ENCODE data around the gene PHETA2.

Gene PHETA2

GRCh38 chr22:42080287-42080686, 6.2 kb downstream of the PHETA2 start:
- H3K4me3 ChIP-seq (ENCODE audit: low read depth, low read length), result peak overlapping the region; percentile 96
- TF ChIP-seq CTCF (IDR thresholded peaks at IDR 0.05; ENCODE audit: insufficient read depth, low read depth, low read length, missing control alignments), result no peak
- peak; percentile 28 for DNase-seq (ENCODE audit: low read depth)

GRCh38 chr22:42083119-42083518, 9.1 kb downstream of the PHETA2 start:
- H3K4me3 ChIP-seq (ENCODE audit: low read depth, low read length), result no peak overlapping the region
- no peak for DNase-seq (ENCODE audit: low read depth)
- no peak for TF ChIP-seq CTCF (IDR thresholded peaks at IDR 0.05; ENCODE audit: insufficient read depth, low read depth, low read length, missing control alignments)

- DNase-seq (ENCODE audit: low read depth), result no peak
- TF ChIP-seq CTCF (IDR thresholded peaks at IDR 0.05; ENCODE audit: insufficient read depth, low read depth, low read length, missing control alignments), result no peak
Measured at GRCh38 chr22:42084874-42085273, 10.8 kb downstream of the PHETA2 start.

GRCh38 chr22:42086051-42086450, 12.0 kb downstream of the PHETA2 start:
- DNase-seq (ENCODE audit: low read depth), result no peak
- no peak overlapping the region for H3K4me3 ChIP-seq (ENCODE audit: low read depth, low read length)

More at GRCh38 chr22:42084874-42085273, 10.8 kb downstream of the PHETA2 start:
- H3K4me3 ChIP-seq (ENCODE audit: low read depth, low read length), result no peak overlapping the region

GRCh38 chr22:42090596-42091454, 16.8 kb downstream of the PHETA2 start, which contains the start of gene NDUFA6:
TSS of gene NDUFA6 (minus strand) at chr22:42090772. CDS start at chr22:42090744, 28 bp downstream.
- TF ChIP-seq CTCF (IDR thresholded peaks at IDR 0.05; ENCODE audit: insufficient read depth, low read depth, low read length, missing control alignments), result peak; percentile 96
- peak; percentile 100 for DNase-seq (ENCODE audit: low read depth)
- peak within 1 kb of the TSS; percentile 94 for H3K4me3 ChIP-seq (ENCODE audit: low read depth, low read length)

More at GRCh38 chr22:42086051-42086450, 12.0 kb downstream of the PHETA2 start:
- no peak for TF ChIP-seq CTCF (IDR thresholded peaks at IDR 0.05; ENCODE audit: insufficient read depth, low read depth, low read length, missing control alignments)

- DNase-seq (ENCODE audit: low read depth), result peak; percentile 27
- TF ChIP-seq CTCF (IDR thresholded peaks at IDR 0.05; ENCODE audit: insufficient read depth, low read depth, low read length, missing control alignments), result no peak
- H3K4me3 ChIP-seq (ENCODE audit: low read depth, low read length), result peak overlapping the region; percentile 94
Measured at GRCh38 chr22:42091455-42091782, 17.4 kb downstream of the PHETA2 start.
